ENCODE measurements around the gene OR52K1. TPM values are rescaled to one million over a fixed set of nuclear protein-coding genes. Genes with fewer than 3 reads are reported as not detected.
"Not testable (repeated sequence)": the region's sequence is repeated elsewhere in the genome, so short reads cannot be mapped to it uniquely, and the experiment has no call there.

Gene OR52K1
- total RNA-seq, 4 donors from 2014 or later, result 0.85 TPM; not detected in 3

DNA sequence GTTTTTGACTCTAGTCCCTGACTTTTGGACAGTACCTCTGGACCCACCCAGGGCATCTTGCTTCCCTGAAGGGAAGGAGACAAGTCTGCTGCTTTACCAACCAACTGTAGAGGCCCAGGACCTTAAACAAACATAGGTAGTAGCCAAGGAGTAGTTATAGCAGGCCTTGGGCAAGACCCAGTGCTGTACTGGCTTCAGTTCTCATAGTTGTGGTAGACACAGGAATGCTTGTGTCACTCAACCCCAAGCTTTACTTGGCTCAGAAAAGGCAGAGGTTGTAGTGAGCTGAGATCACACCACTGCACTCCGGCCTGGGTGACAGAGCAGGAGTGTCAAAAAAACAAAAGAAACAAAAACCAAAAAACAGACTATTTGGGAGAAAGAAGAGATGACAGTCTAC lies 41.2 kb downstream of the OR52K1 start:
- Histone ChIP-seq H3K36me3 (no peaks in the 10 kb centered on the region), H3K4me3 (no peak overlapping the region), H3K4me1 (no peaks in the 10 kb centered on the region), H3K9me3 (no peaks in the 10 kb centered on the region), H3K27me3 (peaks cover 2% of the 10 kb centered on the region), H3K27ac (no peak overlapping the region)
- no peak for TF ChIP-seq EP300 (IDR thresholded peaks at IDR 0.05)
- no peak for TF ChIP-seq POLR2A (IDR thresholded peaks at IDR 0.05)
- TF ChIP-seq POLR2AphosphoS5 (IDR thresholded peaks at IDR 0.05), result no peak
- no peak for TF ChIP-seq CTCF (IDR thresholded peaks at IDR 0.05)
- no peak for DNase-seq (ENCODE audit: low spot score in 2 of 2)
- WGBS, result 52% methylated on average over 1 of the region's 1 CpG

GRCh38 chr11:4527926-4528325 lies 45.5 kb downstream of the OR52K1 start:
- Histone ChIP-seq H3K36me3 (no peaks in the 10 kb centered on the region), H3K4me1 (no peaks in the 10 kb centered on the region), H3K27ac (no peak overlapping the region), H3K4me3 (no peak overlapping the region), H3K9me3 (no peaks in the 10 kb centered on the region), H3K27me3 (no peaks in the 10 kb centered on the region)
- DNase-seq (ENCODE audit: low spot score in 2 of 2), result no peak
- no peak for TF ChIP-seq CTCF (IDR thresholded peaks at IDR 0.05)
- no peak for TF ChIP-seq POLR2A (IDR thresholded peaks at IDR 0.05)
- TF ChIP-seq POLR2AphosphoS5 (IDR thresholded peaks at IDR 0.05), result no peak
- TF ChIP-seq EP300 (IDR thresholded peaks at IDR 0.05), result no peak
- 83% methylated on average over 2 of the region's 2 CpGs for WGBS

DNA sequence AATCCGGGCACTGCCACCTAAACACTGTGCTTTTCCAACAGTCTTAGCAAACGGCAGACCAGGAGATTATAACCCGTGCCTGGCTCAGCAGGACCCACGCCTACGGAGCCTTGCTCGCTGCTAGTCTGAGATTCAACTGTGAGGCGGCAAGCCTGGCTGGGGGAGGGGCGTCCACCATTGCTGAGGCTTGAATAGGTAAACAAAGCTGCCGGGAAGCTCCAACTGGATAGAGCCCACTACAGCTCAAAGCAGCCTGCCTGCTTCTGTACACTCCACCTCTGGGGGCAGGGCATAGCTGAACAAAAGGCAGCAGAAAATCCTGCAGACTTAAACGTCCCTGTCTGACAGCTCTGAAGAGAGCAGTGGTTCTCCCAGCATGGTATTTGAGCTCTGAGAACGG lies 49.2 kb downstream of the OR52K1 start:
- 76% methylated on average over 5 of the region's 11 CpGs for WGBS
- H3K27ac ChIP-seq; H3K9me3 ChIP-seq; H3K27me3 ChIP-seq; H3K4me1 ChIP-seq; H3K36me3 ChIP-seq; H3K4me3 ChIP-seq; DNase-seq (ENCODE audit: low spot score in 2 of 2): not testable (repeated sequence)

GRCh38 chr11:4539603-4540219 lies 57.3 kb downstream of the OR52K1 start:
- DNase-seq (ENCODE audit: low spot score in 2 of 2), result peak in 1 of 2 donors; percentile 67
- Histone ChIP-seq H3K4me1 (no peaks in the 10 kb centered on the region), H3K36me3 (no peaks in the 10 kb centered on the region), H3K9me3 (no peaks in the 10 kb centered on the region), H3K27me3 (no peaks in the 10 kb centered on the region), H3K4me3 (no peak overlapping the region), H3K27ac (no peak overlapping the region)
- TF ChIP-seq POLR2AphosphoS5 (IDR thresholded peaks at IDR 0.05) (no peak), CTCF (IDR thresholded peaks at IDR 0.05) (peak; percentile 38 to 77), EP300 (IDR thresholded peaks at IDR 0.05) (no peak)
- WGBS, result 28% methylated on average over 3 of the region's 3 CpGs

GRCh38 chr11:4541071-4541470 lies 58.6 kb downstream of the OR52K1 start:
- H3K27me3 ChIP-seq, result no peaks in the 10 kb centered on the region
- no peaks in the 10 kb centered on the region for H3K9me3 ChIP-seq
- no peak for DNase-seq (ENCODE audit: low spot score in 2 of 2)
- H3K36me3 ChIP-seq, result no peaks in the 10 kb centered on the region
- no peak overlapping the region for H3K27ac ChIP-seq
- no peak for TF ChIP-seq POLR2AphosphoS5 (IDR thresholded peaks at IDR 0.05)
- no peak overlapping the region for H3K4me3 ChIP-seq
- no peaks in the 10 kb centered on the region for H3K4me1 ChIP-seq
- WGBS, result 9% methylated on average over 1 of the region's 1 CpG

Other genes starting within 250 kb of the OR52K1 start
- gene OR52B4, start 114.3 kb upstream of the OR52K1 start, total RNA-seq, result not detected
- 10 to 100 TPM in 3 of 4 donors, 1 to 10 TPM in 1; 9.6 to 13.4 (median 12.0) TPM for gene TRIM21, start 88.9 kb upstream of the OR52K1 start, total RNA-seq
- gene OR52K2, start 33.4 kb upstream of the OR52K1 start, total RNA-seq, result not detected
- gene OR52M1, start 62.5 kb downstream of the OR52K1 start, total RNA-seq, result not detected
- gene OR52I2, start 99.1 kb downstream of the OR52K1 start, total RNA-seq, result not detected
- gene OR52I1, start 111.4 kb downstream of the OR52K1 start, total RNA-seq, result not detected
- 10 to 100 TPM in 1 of 4 donors, 1 to 10 TPM in 3; 5.6 to 16.6 (median 7.4) TPM for gene TRIM68, start 125.6 kb downstream of the OR52K1 start, total RNA-seq
- not detected for gene OR51D1, start 154.8 kb downstream of the OR52K1 start, total RNA-seq
- under 1 TPM in 2 of 4 donors, not detected in 2; 0.24 to 0.34 TPM for gene OR51E1, start 161.3 kb downstream of the OR52K1 start, total RNA-seq
- gene OR51E2, start 215.2 kb downstream of the OR52K1 start, total RNA-seq, result not detected
- gene MMP26, start 222.1 kb downstream of the OR52K1 start, total RNA-seq, result not detected